Measurements from ENCODE around the gene ANKRD33B. TPM values are rescaled to one million over a fixed set of nuclear protein-coding genes. Genes with fewer than 3 reads are reported as not detected.
"Not testable (repeated sequence)": the region's sequence is repeated elsewhere in the genome, so short reads cannot be mapped to it uniquely, and the experiment has no call there.

ANKRD33B gene
- total RNA-seq, 2 donors from 2014 or later, result 2.0 to 4.8 TPM

DNA sequence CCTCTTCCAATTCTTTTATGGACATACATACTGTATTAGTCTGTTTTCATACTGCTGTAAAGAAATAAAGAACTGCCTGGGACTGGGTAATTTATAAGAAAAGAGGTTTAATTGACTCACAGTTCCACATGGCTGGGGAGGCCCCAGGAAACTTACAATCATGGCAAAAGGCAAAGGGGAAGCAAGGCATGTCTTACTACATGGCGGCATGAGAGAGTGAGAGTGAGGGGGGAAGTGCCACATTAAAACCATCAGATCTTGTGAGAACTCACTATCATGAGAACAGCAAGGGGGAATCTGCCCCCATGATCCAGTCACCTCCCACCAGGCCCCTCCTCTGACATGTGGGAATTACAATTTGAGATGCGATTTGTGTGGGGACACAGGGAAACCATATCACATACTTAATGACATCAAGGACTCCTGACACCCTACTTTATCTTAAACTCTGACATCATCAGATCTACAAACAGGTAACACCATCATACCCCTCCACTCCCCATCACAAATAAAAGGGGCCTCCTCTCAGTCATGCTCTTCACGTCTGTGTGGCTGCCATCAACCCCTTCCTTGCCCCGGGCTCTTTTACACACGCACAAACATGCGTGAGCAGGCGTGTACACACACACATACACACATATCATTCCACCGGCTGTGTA lies 9.7 kb downstream of the ANKRD33B start:
- intact Hi-C loops (cut with DNase I), result no loop called here
- DNase-seq, result no peak
- ATAC-seq, result no peak

DNA sequence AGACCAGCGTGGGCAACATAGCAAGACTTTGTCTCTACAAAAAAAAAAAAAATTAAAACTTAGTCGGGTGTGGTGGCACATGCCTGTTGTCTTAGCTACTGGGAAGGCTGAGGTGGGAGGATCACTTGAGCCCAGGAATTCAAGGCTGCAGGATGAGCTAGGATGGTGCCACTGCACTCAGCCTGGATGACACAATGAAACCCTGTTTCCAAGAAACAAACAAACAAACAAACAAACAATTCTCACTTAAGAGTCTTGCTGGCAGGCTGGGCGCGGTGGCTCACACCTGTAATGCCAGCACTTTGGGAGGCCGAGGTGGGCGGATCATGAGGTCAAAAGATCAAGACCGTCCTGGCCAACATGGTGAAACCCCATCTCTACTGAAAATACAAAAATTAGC lies 11.0 kb downstream of the ANKRD33B start:
- ATAC-seq; DNase-seq; intact Hi-C loops (cut with DNase I): not testable (repeated sequence)

DNA sequence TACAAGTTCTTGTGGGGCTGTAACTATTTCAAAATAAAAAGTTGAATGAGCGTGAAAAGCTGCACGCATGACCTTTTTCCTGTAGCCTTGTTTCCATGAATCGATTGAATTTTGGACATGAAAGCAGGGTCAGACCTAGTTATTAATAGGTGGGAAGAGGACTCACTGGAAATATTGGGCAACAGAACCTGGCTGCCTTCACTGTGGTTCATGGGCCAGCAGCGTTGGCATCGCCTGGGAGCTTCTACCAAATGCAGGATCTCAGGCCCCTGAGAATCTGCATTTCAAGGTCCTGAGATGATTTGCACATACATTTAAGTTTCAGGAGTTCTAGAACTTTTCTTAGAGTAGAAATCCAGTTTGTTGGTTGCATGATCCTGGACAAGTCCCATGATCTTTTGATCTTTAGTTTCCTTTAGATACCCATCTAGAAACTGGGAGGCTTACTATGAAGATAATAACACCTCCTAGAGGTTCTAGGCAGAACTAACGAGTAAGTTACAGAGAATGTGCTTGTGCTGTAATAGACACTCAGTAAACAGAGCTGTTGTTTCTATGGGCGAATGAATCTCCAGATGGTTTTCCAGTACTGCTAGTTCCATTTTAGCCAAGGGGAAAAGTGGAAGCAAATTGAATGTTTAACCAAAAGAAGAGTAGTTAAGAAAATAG lies 12.4 kb downstream of the ANKRD33B start:
- DNase-seq (no peak), ATAC-seq (no peak)
- intact Hi-C loops (cut with DNase I), result no loop called here

DNA sequence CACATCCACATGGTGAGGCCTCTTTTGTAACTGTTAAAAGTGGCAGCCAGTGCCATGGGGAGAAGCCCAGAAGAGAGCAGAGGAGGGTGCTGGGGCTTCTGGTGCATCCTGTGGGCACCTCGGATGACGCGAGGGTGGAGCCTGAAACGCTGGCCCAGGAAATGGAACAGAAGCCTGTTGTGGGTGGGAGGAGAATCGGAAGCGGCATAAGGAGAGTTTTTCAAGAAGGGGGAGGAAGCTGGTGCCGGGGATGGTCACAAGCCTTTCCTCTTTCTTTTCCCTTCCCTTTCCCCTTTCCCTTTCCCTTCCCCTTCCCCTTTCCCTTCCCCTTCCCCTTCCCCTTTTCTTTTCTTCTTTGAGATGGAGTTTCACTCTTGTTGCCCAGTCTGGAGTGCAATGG lies 12.9 kb downstream of the ANKRD33B start:
- no peak for ATAC-seq
- intact Hi-C loops (cut with DNase I), result no loop called here
- DNase-seq, result no peak

DNA sequence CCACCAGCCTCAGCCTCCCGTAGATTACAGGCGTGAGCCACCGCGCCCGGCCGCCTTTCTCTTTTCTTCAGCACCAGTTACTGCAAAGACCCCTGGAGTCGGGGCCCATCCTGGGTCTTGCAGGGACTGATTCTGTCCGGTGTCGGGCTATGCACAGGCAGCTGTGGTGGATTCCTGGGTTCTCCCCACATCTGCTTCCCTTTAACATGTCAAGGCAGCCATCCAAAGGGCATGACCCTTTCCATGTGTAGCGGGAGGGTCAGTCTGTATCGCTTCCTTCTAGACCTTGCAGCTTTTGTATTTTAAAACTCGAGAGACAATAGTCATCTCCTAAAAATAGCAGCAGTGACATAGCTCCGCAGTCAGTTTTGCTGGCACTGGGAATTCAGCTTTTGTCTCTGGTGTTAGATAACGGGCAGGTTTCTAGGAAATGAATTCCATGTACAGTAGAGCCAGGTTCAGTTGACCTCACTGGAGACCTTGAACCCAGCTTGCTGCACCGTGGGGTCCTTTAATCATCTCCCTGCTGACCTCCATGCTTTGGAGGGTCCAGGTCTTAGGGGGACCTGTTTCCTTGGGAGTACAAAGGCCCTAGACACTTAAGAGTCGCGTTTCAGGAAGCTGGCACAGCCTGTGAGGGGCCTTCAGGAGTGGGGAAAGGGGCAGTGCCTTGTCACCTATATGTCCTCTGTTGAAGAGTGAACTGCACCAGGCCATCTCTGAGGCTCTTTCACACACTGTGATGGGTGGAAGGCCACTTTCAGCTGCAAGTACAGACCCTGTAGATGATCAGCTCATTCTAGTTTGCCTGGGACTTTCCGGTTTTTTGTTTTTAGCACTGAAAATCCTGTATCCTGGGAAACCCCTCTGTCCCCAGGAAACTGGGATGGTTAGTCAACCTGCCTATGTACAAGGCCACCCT lies 13.8 kb downstream of the ANKRD33B start:
- DNase-seq, result peak; percentile 78
- peak; percentile 88 to 92 for ATAC-seq
- intact Hi-C loops (cut with DNase I), result no loop called here

DNA sequence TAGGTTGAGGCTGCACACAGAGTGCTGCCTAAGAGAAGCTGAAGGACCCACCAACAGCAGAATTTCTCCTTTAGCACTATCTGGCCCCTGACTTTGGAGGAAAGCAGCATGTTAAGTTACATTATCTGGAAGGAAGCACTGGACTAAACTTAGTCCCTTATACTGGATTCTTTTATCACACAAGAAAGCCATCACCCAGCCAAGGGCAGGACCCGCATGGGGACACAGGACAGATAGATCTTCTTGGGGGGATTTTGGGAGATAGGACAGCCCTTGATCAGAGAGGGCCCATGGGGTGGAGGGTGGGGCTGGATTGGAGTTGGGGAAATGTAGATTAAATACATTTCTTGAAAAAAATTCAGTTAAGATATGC lies 14.4 kb downstream of the ANKRD33B start:
- ATAC-seq (no peak), DNase-seq (no peak)
- intact Hi-C loops (cut with DNase I), result no loop called here

DNA sequence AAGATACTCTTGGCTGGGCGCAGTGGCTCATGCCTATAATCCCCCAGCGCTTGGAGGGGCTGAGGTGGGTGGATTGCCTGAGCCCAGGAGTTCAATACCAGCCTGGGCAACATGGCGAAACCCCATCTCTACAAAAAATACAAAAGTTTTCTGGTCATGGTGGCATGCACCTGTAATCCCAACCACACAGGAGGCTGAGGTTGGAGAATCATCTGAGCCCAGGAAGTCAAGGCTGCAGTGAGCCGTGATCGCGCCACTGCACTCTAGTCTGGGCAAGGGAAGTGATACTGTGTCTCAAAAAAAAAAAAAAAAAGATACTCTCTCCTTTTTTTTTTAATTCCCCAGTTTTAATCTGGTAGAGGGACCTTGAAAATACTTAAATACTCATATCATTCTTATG lies 15.0 kb downstream of the ANKRD33B start:
- DNase-seq, result no peak
- intact Hi-C loops (cut with DNase I), result no loop called here
- no peak for ATAC-seq

DNA sequence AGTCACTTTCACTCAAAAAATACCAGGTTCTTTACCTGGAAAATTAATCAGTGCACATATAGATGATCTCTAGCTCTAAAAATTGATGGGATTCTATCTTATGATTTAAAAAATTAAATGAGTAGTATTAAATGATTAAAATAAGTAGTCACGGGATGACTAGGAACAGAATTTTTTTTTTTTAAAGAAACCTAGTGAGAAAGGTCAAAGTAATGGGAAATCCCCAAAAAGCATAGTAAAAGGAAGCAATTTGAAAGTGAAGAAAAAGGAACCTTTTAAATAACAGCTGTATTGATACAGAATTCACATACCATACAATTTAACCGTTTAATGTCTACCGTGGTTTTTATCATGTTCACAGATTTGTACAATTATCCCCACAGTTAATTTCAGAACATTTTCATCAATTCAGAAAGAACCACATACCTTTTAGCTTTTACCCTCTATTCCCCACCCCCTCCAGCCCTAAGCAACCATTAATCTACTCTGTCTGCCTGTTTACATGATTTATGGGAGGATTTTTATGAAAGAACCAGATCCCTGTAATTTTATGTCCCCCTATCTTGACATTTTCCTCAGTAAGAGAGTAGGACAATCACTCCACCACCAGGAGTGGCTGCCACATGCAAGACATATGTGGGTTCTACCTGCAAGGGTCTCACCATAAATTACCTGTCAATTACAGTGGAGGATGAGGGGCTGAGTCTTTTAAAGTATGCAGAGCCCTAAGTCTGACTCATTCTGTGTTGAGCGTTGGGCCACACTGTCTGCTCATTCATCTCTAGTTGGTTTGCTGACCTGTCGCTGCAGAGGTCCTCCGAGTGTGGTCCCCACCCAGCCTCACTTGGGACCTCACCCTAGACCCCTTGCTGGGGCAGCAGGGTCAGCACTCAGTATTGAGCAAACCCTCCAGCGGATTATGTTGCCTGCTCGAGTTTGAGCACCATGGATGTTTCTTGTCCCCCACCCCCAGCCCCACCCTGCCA lies 16.0 kb downstream of the ANKRD33B start:
- intact Hi-C loops (cut with DNase I), result no loop called here
- ATAC-seq, result no peak

DNA sequence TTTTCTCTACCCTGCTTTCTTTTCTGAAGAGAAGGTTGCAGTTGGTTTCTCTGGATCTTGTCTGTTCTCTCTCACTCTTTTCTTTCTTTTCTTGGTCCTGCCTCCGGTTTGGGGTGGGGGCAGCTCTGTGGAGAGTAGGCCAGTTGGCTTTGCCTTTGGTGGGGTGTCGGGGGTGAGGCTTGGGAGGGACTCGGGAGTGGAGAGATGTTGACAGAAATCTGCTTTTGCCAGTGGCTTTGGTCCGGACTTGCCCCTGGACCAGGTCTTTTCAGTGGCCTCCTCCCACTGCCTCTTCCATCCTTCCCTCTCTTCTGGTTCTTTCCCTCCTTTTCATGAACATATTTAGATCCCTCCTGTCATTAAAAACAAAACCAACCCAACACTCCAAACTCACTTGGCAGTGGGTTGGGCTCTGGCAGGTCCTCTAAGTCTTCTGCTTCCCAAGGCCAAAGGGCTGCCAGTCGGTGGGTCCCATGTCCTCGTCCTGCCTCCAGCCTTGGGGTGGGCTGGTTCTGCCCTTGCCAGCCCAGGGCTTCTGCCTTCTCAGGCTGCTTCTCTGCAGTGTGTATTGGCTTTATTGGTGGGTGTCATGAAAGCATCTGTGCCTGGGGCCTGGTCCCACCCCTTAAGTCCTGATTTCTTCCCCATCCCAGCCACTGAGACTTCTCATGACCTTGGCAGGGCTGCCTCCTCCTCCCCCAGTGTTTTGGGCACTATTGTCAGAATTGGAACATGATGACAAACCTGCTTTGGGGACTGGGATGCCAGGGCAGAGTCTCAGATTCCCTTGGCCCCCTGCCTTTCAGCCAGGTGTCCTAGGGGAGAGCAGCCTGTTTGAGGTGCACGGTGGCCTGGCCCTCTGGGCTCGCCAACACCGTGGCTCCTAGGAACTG lies 16.9 kb downstream of the ANKRD33B start:
- no peak for DNase-seq
- intact Hi-C loops (cut with DNase I), result no loop called here
- ATAC-seq, result no peak

More for the DNA sequence above, 16.0 kb downstream of the ANKRD33B start:
- no peak for DNase-seq

DNA sequence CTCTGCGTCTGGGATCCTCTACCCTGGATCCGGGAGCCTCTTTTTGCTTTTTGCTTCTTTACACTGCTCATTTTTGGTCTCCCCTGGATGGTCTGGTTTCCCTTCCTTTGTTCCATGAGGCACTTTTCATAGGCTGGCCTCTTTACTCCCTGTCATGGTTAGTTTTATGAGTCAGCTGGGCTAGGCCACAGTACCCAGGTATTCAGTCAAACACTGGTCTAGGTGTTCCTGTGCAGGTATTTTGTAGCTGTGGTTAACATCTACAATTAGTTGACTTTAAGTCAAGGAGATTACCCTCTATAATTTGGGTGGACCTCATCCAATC lies 17.5 kb downstream of the ANKRD33B start:
- no peak for ATAC-seq
- intact Hi-C loops (cut with DNase I), result no loop called here
- no peak for DNase-seq

DNA sequence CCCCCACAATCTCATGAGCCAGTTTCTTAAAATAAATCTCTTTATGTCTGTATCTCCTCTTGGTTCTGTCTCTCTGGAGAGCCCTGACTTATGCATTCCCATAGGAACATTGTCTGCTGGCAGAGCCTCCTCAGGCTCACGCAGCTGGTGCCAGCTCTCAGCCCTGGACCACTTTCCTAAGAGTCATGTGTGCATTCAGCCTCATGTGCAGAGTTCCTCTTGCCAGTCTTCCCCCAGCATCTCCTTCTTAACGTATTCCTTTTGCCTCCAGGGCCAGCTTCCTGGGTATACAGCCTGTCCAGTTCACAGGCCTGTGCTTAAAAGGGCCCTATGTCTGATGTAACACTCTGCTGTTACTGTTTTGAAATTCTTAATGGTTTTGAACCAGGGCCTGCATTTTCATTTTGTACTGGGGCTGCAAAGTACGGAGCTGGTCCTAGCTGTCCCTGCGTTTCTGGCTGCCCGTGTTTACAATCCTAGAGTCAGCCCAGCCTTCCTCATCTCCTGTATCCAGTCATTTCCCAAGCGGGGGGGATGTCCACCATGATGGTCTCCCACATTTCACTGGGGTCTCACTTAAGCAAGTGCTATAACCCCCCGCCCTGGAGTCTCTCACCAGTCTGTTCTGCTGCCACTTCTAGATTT lies 18.1 kb downstream of the ANKRD33B start:
- DNase-seq, result no peak
- intact Hi-C loops (cut with DNase I), result no loop called here
- ATAC-seq, result peak in 1 of 2 donors; percentile 23

DNA sequence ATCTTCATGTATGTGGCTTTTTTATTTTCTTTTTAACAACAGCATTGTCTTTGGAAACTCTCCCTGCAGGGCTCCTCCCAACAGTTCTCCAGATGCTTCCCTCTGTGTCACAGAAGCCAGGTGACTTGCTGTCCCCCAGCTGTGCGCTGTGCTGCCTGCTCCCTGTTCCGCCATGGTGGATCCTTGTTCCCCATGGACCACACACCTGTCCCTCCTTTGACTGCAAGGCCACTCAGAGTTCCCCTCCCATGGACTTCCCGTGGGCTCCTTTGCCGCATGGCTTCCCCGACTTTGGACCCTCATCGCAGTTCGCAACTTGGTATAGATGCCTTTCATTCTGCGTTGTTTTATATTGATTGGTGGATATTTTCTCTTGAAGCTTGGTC lies 18.6 kb downstream of the ANKRD33B start:
- no peak for DNase-seq
- no peak for ATAC-seq
- intact Hi-C loops (cut with DNase I), result no loop called here

DNA sequence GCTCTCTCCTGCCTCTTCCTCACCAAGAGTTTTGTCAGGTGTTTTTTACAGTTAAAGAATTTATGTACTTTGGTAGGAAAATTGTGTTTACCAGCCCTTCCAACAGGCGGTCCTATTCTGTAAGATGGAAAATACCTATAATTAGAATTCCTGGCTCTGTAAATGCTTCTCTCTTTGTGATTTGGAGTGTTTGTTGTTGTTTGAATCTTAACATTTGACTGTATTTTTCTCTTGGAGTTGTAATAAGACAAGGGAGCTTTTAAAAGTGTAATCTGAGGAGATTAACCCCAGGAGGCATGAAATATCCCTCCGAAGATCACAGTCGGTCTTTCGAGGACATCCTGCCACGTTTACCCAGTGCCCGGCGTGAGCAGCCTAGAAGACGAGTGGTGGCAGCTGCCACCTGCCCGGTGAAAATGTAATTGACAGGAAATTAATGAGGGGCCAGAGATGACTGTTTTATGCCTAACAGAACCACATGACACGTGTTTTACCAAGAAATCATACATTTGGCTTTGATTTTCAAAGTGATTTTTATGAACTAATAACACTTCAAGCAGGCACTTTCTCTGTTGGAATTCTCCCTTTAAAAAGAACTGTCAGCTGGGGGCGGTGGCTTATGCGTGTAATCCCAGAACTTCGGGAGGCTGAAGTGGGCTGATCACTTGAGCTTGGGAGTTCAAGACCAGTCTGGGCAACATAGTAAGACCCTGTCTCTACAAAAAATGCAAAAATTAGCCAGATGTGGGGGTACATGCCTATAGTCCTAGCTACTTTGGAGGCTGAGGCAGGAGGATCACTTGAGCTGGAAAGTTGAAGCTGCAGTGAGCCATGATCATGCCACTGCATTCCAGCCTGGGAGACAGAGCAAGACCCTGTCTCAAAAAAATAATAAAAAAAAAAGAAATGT lies 20.0 kb downstream of the ANKRD33B start:
- no peak for DNase-seq
- intact Hi-C loops (cut with DNase I), result no loop called here
- no peak for ATAC-seq

DNA sequence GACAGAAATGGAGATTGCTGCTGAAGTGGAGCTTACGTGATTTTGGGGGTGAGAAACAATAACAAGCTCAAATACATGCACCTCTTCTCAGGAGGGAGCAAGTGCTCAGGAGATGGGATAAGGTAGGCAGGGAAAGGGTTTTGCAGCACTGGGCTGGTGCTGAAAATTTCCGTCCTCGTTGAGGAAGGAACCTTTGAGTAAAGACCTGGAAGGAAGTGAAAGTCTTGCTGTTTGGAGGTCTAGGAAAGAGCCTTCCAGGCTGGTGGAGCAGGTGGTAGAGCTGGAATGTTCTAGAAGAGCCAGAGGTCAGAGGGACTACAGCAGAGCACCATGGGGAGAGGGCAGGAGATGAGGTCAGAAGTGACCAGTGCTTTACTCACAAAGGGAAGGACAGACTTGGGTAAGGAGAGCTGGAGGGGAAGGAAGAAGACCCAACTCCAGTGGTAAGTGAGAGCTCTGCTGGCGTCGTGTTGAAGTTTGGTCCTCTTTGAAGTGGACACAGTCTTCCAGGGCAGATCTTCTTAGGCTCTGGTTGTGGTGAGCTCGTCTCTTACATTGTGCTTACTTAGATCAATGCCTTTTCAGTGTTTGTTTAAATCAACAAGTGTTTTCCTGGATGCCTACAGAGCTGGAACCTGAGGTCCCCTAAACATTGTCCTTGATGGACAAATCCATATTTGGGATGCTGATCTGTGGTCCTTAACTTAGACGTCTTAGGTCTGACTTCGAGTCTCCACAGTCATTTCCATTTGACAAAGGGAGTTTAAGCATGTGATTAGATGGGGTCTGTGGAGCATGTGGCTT lies 21.0 kb downstream of the ANKRD33B start:
- intact Hi-C loops (cut with DNase I), result no loop called here
- ATAC-seq, result no peak
- no peak for DNase-seq

DNA sequence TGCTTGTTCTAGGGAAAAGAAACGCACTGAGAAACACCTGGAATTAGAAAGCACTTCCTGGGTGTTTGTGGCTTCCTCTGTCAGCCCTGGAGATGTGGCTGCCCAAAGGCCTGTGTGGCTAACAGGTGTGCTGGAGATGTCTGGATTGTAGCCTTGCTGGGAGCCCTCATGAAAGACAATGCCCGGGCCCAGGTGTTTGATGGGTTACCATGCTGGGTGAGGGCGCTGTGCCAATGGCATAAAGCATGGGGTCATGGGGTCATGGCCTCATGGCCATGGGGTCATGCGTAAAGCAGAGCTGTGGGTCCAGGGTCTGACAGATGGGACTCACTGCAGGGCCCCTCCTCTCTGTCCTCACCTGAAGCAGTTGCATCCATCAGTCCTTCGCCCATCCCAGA lies 21.6 kb downstream of the ANKRD33B start:
- intact Hi-C loops (cut with DNase I), result no loop called here
- DNase-seq (no peak), ATAC-seq (no peak)

DNA sequence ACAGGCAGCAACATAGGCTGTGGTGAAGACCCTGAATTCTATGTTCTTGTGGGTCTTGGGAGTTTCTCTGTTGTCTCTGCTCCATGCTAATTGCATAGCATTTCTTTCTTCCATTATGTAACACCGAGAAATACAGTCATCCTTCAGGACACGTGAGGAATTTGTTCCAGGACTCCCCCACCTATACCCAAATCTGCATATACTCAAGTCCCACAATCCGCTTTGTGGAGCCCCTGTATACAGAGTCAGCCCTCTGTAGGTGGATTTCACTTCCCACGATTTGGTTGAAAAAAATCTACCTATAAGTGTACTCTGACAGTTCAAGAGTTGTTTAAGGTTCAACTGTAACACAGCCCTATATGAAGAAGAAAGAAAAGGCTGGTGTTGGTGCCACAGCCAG lies 22.1 kb downstream of the ANKRD33B start:
- intact Hi-C loops (cut with DNase I), result no loop called here
- DNase-seq (no peak), ATAC-seq (no peak)

All from left cardiac atrium (tissue), 4 donors.